ENCODE measurements around the gene SLC22A15.

DNA sequence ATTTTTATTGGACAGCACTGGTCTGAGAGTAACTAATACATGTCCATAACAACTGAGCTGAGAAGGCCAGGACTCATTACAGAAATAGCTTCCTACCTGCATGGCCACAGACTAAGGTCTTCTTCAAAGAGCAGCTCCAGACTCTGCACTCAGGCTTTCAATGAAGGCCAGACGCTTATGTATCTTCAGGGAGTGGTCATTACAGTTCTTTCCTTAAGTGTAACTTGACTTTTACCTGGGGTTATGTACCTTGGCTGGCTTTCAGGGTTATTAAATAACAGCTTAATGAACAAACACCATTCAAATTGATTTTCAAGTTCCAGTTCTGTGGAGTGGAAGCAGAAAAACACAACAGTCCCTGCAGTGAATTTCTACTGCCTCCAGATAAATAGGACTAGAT lies 23.8 kb upstream of the SLC22A15 start:
- no peak for TF ChIP-seq EZH2 (IDR thresholded peaks at IDR 0.05; ENCODE audit: borderline replicate concordance, low read length)
- TF ChIP-seq, protein P1, sequence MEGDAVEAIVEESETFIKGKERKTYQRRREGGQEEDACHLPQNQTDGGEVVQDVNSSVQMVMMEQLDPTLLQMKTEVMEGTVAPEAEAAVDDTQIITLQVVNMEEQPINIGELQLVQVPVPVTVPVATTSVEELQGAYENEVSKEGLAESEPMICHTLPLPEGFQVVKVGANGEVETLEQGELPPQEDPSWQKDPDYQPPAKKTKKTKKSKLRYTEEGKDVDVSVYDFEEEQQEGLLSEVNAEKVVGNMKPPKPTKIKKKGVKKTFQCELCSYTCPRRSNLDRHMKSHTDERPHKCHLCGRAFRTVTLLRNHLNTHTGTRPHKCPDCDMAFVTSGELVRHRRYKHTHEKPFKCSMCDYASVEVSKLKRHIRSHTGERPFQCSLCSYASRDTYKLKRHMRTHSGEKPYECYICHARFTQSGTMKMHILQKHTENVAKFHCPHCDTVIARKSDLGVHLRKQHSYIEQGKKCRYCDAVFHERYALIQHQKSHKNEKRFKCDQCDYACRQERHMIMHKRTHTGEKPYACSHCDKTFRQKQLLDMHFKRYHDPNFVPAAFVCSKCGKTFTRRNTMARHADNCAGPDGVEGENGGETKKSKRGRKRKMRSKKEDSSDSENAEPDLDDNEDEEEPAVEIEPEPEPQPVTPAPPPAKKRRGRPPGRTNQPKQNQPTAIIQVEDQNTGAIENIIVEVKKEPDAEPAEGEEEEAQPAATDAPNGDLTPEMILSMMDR (conservative IDR thresholded peaks at IDR 0.05 in 1 of 2, IDR thresholded peaks at IDR 0.05 in 1 of 2; ENCODE audit: extremely low read depth in 1 of 2, insufficient read depth in 1 of 2, low read depth in 1 of 2, low read length in 2 of 2): no peak
